Measurements from ENCODE around the gene STAM. TPM values are rescaled to one million over a fixed set of nuclear protein-coding genes. Genes with fewer than 3 reads are reported as not detected.

The STAM gene
- total RNA-seq, 2 experiments from 2014 or later: 12.9 to 18.2 TPM

DNA sequence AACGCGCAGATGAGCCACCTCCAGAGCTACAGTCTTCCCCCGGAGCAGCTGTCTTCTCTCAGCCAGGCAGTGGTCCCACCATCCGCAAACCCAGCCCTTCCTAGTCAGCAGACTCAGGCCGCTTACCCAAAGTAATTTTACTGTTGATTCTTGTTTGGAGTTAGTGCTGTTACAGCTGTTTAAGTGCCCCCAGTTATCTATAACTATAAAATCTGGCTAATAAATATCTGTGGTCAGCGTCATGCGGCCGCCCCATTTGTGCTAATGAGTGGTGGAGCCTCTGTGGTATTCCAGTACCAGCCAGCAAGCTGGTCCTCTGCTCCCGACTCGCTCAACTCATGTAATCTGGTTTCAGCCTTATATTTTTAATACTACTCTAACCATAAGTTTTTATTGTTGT is 64.9 kb downstream of the STAM start:
- no peaks in the 10 kb centered on the region for H4K20me1 ChIP-seq (ENCODE audit: insufficient read depth, low read length)

DNA sequence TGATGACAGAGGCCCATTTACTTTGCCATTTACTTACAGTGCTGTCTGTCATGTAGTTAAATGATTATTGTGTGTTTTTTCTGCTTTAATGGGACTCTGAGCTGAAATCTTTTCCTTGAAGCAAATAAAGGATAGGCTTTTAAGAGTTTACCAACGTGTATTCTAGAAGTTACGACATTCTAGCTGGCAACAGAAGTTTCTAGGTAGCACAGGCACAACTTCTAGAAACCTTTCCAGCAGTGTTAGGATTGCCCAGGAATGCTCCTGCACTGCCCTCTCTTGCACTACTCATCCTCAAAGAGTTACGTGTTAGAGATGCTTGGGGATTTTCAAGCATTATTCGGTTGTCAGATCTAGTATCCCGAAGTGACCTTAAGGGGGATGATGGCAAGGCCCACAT is 65.5 kb downstream of the STAM start:
- no peak for TF ChIP-seq EZH2phosphoT487 (IDR thresholded peaks at IDR 0.05; ENCODE audit: borderline replicate concordance, low read depth, low read length)
- TF ChIP-seq, protein P1, sequence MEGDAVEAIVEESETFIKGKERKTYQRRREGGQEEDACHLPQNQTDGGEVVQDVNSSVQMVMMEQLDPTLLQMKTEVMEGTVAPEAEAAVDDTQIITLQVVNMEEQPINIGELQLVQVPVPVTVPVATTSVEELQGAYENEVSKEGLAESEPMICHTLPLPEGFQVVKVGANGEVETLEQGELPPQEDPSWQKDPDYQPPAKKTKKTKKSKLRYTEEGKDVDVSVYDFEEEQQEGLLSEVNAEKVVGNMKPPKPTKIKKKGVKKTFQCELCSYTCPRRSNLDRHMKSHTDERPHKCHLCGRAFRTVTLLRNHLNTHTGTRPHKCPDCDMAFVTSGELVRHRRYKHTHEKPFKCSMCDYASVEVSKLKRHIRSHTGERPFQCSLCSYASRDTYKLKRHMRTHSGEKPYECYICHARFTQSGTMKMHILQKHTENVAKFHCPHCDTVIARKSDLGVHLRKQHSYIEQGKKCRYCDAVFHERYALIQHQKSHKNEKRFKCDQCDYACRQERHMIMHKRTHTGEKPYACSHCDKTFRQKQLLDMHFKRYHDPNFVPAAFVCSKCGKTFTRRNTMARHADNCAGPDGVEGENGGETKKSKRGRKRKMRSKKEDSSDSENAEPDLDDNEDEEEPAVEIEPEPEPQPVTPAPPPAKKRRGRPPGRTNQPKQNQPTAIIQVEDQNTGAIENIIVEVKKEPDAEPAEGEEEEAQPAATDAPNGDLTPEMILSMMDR (conservative IDR thresholded peaks at IDR 0.05; ENCODE audit: low read length): no peak
- H3K79me2 ChIP-seq (ENCODE audit: insufficient read depth, low read depth, low read length): no peaks in the 10 kb centered on the region
- H3K4me2 ChIP-seq (ENCODE audit: low read length): no peak overlapping the region
- no peaks in the 10 kb centered on the region for H3K9me3 ChIP-seq (ENCODE audit: low read length)
- H3K4me3 ChIP-seq (ENCODE audit: low read depth, low read length, poor library complexity, severe bottlenecking): no peak overlapping the region
- H3K27ac ChIP-seq (ENCODE audit: low read depth, low read length, poor library complexity, severe bottlenecking): no peak overlapping the region
- no peaks in the 10 kb centered on the region for H3K4me1 ChIP-seq (ENCODE audit: insufficient read depth, low read length, poor library complexity, severe bottlenecking)
- POLR2A ChIA-PET: interaction anchor here (0.6 to 0.7 kb wide), 2 partner anchors 98 to 950 kb away, joined by 3 to 5 read pairs; partner anchors contain the start of gene ARL5B
- CTCF ChIA-PET (ENCODE audit: unreplicated experiment): no interaction called here
- no TSS peak for BruUV-seq (replicated peaks)
- intact Hi-C loops (cut with micrococcal nuclease; ENCODE audit: unreplicated experiment): no loop called here
- DNase-seq (ENCODE audit: low spot score): no peak
- peaks cover 28% of the 10 kb centered on the region; the same call in 1 of the 2 replicates for H3K36me3 ChIP-seq (ENCODE audit: insufficient read depth, low read length)
- H2AFZ ChIP-seq (ENCODE audit: low read length): no peak overlapping the region
- no peaks in the 10 kb centered on the region for H4K20me1 ChIP-seq (ENCODE audit: insufficient read depth, low read length)
- no peaks in the 10 kb centered on the region for H3K9me2 ChIP-seq (ENCODE audit: insufficient read depth, low read length)

More for the DNA sequence above, 64.9 kb downstream of the STAM start:
- Histone ChIP-seq H3K27ac (ENCODE audit: low read depth, low read length, poor library complexity, severe bottlenecking) (no peak overlapping the region), H3K9me3 (ENCODE audit: low read length) (no peaks in the 10 kb centered on the region), H3K36me3 (ENCODE audit: insufficient read depth, low read length) (peaks cover 30% of the 10 kb centered on the region; the same call in 1 of the 2 replicates), H3K4me3 (ENCODE audit: low read depth, low read length, poor library complexity, severe bottlenecking) (no peak overlapping the region), H3K79me2 (ENCODE audit: insufficient read depth, low read depth, low read length) (no peaks in the 10 kb centered on the region), H3K4me1 (ENCODE audit: insufficient read depth, low read length, poor library complexity, severe bottlenecking) (no peaks in the 10 kb centered on the region), H3K9me2 (ENCODE audit: insufficient read depth, low read length) (no peaks in the 10 kb centered on the region), H3K4me2 (ENCODE audit: low read length) (no peak overlapping the region), H2AFZ (ENCODE audit: low read length) (no peak overlapping the region)
- BruUV-seq (replicated peaks): no TSS peak
- TF ChIP-seq EZH2phosphoT487 (IDR thresholded peaks at IDR 0.05; ENCODE audit: borderline replicate concordance, low read depth, low read length): no peak
- TF ChIP-seq, protein P1 (conservative IDR thresholded peaks at IDR 0.05; ENCODE audit: low read length): no peak
- CTCF ChIA-PET (ENCODE audit: unreplicated experiment): no interaction called here
- intact Hi-C loops (cut with micrococcal nuclease; ENCODE audit: unreplicated experiment): no loop called here
- POLR2A ChIA-PET: interaction anchor here (0.6 kb wide), 1 partner anchor 73 kb away, joined by 3 read pairs; no protein-coding TSS in a partner anchor
- DNase-seq (ENCODE audit: low spot score): no peak

DNA sequence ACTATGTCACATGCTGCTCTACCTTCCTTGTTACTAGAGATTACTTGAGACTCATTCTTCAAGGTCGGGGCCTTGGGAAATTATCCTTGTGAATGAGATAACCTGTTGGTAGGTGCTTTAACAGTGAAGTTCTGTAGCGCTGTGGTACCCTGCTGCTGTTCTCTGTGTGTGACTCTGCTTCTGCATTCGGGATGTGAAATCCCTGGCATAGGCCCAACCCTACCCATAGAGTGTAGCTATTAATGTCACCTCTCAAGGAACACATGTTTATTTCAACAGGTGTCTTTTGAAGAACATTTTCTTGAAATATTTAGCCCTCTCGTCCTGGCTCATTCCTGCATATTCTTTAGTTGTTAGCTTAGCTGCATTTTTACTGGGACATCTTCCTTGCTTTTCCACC is 66.2 kb downstream of the STAM start:
- Histone ChIP-seq H3K9me2 (ENCODE audit: insufficient read depth, low read length) (no peaks in the 10 kb centered on the region), H3K27ac (ENCODE audit: low read depth, low read length, poor library complexity, severe bottlenecking) (no peak overlapping the region), H3K79me2 (ENCODE audit: insufficient read depth, low read depth, low read length) (no peaks in the 10 kb centered on the region), H3K9me3 (ENCODE audit: low read length) (no peaks in the 10 kb centered on the region), H3K36me3 (ENCODE audit: insufficient read depth, low read length) (peaks cover 33% of the 10 kb centered on the region; the same call in 1 of the 2 replicates), H3K4me3 (ENCODE audit: low read depth, low read length, poor library complexity, severe bottlenecking) (no peak overlapping the region), H4K20me1 (ENCODE audit: insufficient read depth, low read length) (no peaks in the 10 kb centered on the region), H3K4me1 (ENCODE audit: insufficient read depth, low read length, poor library complexity, severe bottlenecking) (no peaks in the 10 kb centered on the region), H3K4me2 (ENCODE audit: low read length) (no peak overlapping the region), H2AFZ (ENCODE audit: low read length) (no peak overlapping the region)
- CTCF ChIA-PET (ENCODE audit: unreplicated experiment): no interaction called here
- TF ChIP-seq, protein P1 (conservative IDR thresholded peaks at IDR 0.05; ENCODE audit: low read length): no peak
- no peak for TF ChIP-seq EZH2phosphoT487 (IDR thresholded peaks at IDR 0.05; ENCODE audit: borderline replicate concordance, low read depth, low read length)
- no TSS peak for BruUV-seq (replicated peaks)
- DNase-seq (ENCODE audit: low spot score): no peak
- intact Hi-C loops (cut with micrococcal nuclease; ENCODE audit: unreplicated experiment): no loop called here
- POLR2A ChIA-PET: interaction anchor here (0.6 to 0.7 kb wide), 3 partner anchors 52 to 949 kb away, joined by 3 to 5 read pairs (median 5); partner anchors contain the start of gene ARL5B
